KOPT-K1 (cell line): ENCODE data around the gene SLC27A1.

Experiments
- H3K27ac ChIP-seq: fragments of 200-600 bp; sonication (generic); 2 replicates; pipeline ENCODE4 v1.5.1; 2016; ENCODE audit warnings: antibody characterized with exemption, mild to moderate bottlenecking, low read depth, low read length; ENCODE audit not compliant: poor library complexity, severe bottlenecking
- H3K36me3 ChIP-seq: fragments of 200-600 bp; sonication (generic); 2 replicates; pipeline ENCODE4 v1.5.1; 2017; ENCODE audit warnings: antibody characterized with exemption, mild to moderate bottlenecking, low read length, moderate library complexity; ENCODE audit not compliant: insufficient read depth
- H3K9me3 ChIP-seq: fragments of 200-600 bp; sonication (generic); 2 replicates; pipeline ENCODE4 v1.5.1; 2017; ENCODE audit warnings: antibody characterized with exemption, low read length, mild to moderate bottlenecking; ENCODE audit not compliant: insufficient read depth, poor library complexity, severe bottlenecking

SLC27A1 gene

GRCh38 chr19:17470068-17470841, at the start of gene SLC27A1:
Gene SLC27A1 (plus strand): TSS chr19:17470524. CDS start chr19:17470541, 17 bp downstream.
- Histone ChIP-seq H3K27ac (peak within 1 kb of the TSS; percentile 25), H3K9me3 (no peaks in the 10 kb centered on the region), H3K36me3 (no peaks in the 10 kb centered on the region)

- H3K27ac ChIP-seq, result no peak overlapping the region
- H3K36me3 ChIP-seq, result no peaks in the 10 kb centered on the region; the same call in 1 of the 2 replicates
- H3K9me3 ChIP-seq, result no peaks in the 10 kb centered on the region
These were observed 48.4 kb upstream of the SLC27A1 start for GRCh38 chr19:17421942-17422341.

GRCh38 chr19:17423429-17424208, 46.7 kb upstream of the SLC27A1 start:
- Histone ChIP-seq H3K9me3 (no peaks in the 10 kb centered on the region), H3K27ac (no peak overlapping the region), H3K36me3 (no peaks in the 10 kb centered on the region; the same call in 1 of the 2 replicates)

DNA sequence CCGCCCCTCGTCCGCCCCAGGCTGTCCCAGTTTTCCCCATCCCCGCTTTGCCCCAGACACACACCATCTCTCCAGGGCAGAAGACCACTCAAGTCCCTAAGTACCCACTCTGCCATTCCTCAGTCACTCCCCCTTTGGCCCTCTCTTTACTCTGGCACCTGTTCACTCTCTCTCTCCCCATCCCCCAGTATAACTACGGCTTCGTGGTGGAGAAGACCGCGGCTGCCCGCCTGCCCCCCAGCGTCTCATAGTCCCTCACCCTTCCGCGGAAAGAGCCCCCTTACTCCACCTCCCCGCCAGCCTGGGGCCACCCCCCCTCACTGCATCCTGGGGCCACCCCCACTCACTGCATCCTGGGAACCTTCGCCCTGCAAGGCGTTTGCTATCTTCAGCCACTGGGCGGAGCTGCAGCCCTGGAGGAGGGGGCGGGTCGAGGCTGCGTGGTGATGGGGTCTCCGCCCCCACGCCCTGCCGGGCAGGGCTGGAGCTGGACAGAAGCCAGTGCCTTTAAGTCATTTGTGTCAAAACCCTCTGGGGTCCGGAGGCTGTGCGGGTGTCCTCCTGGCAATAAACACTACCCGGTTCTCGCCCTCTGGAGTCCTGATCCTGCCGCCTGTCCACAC, 45.5 kb upstream of the SLC27A1 start:
- no peak overlapping the region for H3K27ac ChIP-seq
- no peaks in the 10 kb centered on the region for H3K9me3 ChIP-seq
- H3K36me3 ChIP-seq, result no peaks in the 10 kb centered on the region; the same call in 1 of the 2 replicates

DNA sequence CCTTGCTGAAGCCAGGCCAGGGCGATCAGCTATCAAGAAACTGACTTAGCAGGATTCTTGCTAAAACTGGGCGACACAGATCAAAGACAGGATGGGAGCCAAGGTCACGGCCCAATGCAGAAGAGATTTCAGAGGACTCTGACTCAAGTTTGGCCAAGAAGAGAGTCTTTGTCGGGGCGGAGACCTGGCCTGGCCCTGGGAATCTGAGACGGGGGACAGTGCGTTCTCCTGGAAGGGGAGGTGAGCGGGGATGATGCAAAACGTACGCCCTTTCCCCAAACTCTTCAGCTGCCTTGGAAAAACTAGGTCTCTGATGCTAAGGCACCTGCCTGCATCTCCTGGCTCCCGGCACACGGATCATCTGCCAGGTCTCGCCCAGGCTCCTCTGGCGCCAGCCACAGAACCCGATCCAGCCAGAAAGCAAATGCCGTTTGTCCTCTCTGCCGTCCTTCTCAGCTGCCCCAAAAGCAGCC, 40.6 kb upstream of the SLC27A1 start:
- no peaks in the 10 kb centered on the region for H3K36me3 ChIP-seq
- no peaks in the 10 kb centered on the region for H3K9me3 ChIP-seq
- no peak overlapping the region for H3K27ac ChIP-seq

DNA sequence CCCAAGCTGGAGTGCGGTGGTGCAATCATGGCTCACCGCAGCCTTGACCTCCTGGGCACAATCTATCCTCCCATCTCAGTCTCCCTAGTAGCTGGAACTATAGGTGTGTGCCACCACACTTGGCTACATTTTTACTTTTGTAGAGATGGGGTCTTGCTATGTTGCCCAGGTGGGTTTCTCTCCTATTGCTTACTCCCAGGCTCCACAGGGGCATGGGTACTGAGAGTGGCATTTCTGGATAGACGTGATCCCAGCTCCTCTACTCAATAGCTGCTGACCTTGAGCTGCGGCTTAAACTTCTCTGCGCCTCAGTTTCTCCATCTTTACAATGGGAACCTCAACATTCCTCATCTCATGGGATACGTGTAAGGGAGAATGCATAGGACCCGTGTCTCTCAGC, 38.9 kb upstream of the SLC27A1 start:
- no peaks in the 10 kb centered on the region for H3K36me3 ChIP-seq
- H3K9me3 ChIP-seq, result no peaks in the 10 kb centered on the region
- H3K27ac ChIP-seq, result no peak overlapping the region

DNA sequence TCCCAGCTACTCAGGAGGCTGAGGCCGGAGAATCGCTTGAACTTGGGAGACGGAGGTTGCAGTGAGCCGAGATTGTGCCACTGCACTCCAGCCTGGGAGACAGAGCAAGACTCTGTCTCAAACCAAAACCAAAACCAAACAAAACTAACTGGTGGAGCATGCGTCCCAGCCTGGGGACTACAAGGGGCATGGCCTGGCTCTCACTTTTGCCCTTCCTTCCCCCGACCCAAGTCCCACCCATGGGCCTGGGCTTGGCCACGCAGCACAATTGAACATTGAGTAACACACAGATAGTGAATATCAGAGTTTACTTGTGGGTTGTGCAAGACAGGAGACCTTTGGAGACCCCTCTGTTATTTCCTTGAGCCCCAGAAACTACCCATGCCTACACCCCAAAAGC, 35.1 kb upstream of the SLC27A1 start:
- Histone ChIP-seq H3K36me3 (no peaks in the 10 kb centered on the region), H3K27ac (no peak overlapping the region), H3K9me3 (no peaks in the 10 kb centered on the region)

DNA sequence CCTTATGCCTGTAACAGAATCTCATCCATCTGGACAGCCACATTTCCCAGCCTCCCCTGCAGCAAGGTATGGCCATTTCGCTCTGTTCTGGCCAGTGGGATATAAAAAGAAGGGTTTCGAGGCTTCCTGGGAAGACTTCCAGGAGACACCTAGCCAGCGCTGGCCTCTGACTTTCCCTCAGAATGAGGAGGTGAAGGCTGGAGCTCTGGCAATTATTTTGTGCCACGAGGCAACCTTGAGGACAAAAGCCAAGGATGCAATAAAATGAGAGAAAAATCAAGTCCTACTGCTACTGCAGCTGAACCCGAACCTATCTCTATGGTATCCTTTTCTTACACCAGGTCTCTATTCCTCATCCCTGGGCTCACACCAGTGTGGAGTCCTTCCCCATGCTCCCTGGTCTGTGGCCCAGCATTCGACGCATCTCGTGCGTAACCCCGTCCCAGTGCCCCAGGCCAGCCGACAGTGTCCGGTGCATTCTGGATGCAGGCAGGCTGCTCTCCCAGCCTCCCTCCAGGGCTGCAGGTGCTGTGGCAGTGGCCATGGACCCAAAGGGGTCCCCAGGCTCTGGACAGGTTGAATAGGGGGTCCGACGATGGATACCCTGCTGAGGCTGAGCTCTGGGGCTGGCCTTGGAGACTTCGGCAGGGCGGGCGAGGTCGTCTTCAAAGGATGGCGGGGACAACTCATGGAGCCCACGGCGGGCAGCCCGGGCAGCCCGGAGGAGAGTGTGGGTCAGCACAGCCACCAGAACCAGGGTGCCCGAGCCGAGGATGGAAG, 34.0 kb upstream of the SLC27A1 start:
- Histone ChIP-seq H3K9me3 (no peaks in the 10 kb centered on the region), H3K27ac (no peak overlapping the region), H3K36me3 (no peaks in the 10 kb centered on the region)

DNA sequence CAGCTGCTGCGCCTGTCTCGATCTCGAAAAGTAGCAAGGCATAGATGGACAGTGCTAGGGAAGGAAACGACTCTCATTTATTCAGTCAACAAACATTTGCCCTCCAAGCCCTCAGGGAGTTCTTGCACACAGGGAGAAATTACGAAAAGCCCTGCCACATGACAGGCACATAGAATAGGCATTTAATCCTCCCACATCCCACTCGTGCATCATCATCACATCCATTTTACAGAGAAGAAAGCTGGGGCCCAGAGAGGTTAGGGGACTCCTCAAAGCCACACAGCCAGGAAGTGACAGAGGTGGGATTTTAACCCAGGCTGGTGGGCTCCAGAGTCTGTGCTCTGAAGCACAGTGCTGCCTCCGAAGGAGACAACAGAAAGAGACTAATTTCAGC, 33.5 kb upstream of the SLC27A1 start:
- no peaks in the 10 kb centered on the region for H3K9me3 ChIP-seq
- no peaks in the 10 kb centered on the region for H3K36me3 ChIP-seq
- no peak overlapping the region for H3K27ac ChIP-seq

DNA sequence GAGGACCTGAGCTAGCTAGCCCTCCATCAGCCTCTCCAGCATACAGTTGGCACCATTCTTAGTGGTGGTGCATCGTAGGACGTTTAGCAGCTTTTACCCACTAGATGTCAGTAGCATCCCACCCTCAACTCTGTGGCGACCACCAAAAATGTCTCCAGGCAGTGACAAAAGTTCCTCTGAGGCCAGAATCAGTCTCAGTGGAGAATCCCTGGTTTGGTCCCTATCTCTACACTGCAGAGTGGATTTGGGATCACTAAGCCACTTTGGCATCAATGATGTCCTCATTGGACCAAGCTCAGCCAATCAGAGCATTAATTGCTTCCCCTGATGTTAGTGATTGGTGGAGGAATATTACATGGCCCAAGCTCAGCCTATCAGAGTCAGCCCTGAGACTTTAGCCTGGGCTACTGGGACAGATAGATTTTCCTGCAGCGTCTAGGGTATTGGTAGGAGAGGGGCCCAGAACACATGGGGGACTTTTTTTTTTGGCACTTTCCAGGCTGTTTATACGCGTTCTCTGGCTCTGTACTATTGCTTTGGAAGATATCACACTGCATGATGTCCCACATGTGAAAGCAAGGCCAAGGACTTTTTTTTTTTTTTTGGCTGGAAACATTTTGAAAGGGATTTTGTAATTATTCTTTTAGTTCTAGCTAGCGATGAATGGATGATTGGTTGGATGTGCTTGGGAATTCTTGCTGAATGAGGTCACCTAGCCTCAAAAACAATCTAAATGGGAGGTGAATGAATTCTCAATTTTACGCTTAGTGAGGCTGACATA, 28.9 kb upstream of the SLC27A1 start:
- Histone ChIP-seq H3K9me3 (no peaks in the 10 kb centered on the region), H3K36me3 (no peaks in the 10 kb centered on the region), H3K27ac (no peak overlapping the region)

GRCh38 chr19:17445526-17446165, 24.7 kb upstream of the SLC27A1 start:
- H3K9me3 ChIP-seq, result no peaks in the 10 kb centered on the region
- no peaks in the 10 kb centered on the region for H3K36me3 ChIP-seq
- H3K27ac ChIP-seq, result no peak overlapping the region

DNA sequence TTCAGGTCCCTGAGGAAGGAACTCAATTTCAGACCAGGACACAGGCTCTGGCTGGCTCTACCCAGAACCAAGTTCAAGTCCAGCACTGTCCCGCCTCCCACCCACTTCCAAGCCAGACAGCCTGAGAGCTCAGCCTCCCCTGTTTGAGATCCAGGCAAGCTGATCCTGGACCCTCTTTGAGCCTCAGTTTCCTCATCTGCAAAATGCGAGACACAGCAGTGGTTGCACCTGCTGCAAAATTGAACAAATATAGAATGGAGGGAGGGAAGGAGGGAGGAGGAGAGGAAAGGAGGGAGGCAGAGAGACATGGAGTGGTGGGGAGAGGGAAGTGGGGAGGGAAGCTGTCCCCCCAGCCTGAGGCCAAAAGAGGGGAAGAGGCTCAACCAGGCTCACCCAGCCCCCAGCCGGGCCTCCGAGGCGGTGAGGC, 22.6 kb upstream of the SLC27A1 start:
- no peak overlapping the region for H3K27ac ChIP-seq
- no peaks in the 10 kb centered on the region for H3K36me3 ChIP-seq
- H3K9me3 ChIP-seq, result no peaks in the 10 kb centered on the region

GRCh38 chr19:17448131-17448967, 22.0 kb upstream of the SLC27A1 start, which contains the start of gene TMEM221:
Gene TMEM221 (minus strand): TSS chr19:17448668. CDS start chr19:17448462, 206 bp downstream.
- no peak within 1 kb of the TSS for H3K27ac ChIP-seq
- H3K9me3 ChIP-seq, result no peaks in the 10 kb centered on the region
- H3K36me3 ChIP-seq, result no peaks in the 10 kb centered on the region
